Keratinocyte (primary cell): Measurements from ENCODE around the gene ARID3B. TPM values are rescaled to one million over a fixed set of nuclear protein-coding genes. Genes with fewer than 3 reads are reported as not detected.

Source experiments
- DNase-seq: peaks from one replicate; pipeline ENCODE4 v3.0.0-alpha.2; 2011; ENCODE audit warnings: low read depth, missing footprints, low spot score
- FAIRE-seq: peaks from 2 replicates; lab custom pipeline; 2011; peaks lifted over from hg19 to GRCh38; lab: Jason Lieb, UNC
- H2AFZ ChIP-seq: 2 replicates; pipeline ENCODE4 v1.6.0; 2012; ENCODE audit warnings: low read length, control low read depth, inconsistent platforms; ENCODE audit not compliant: control insufficient read depth
- H3K27ac ChIP-seq: 2 replicates; pipeline ENCODE4 v1.5.1; 2011; ENCODE audit warnings: low read length; ENCODE audit not compliant: control insufficient read depth, insufficient read depth
- H3K27me3 ChIP-seq: 3 replicates; pipeline ENCODE4 v1.6.0; 2011; ENCODE audit warnings: low read length; ENCODE audit not compliant: control insufficient read depth, insufficient read depth; ENCODE audit errors: extremely low read depth
- H3K36me3 ChIP-seq, 2 experiments: 2 replicates in 1 of 2; 3 replicates in 1 of 2; pipeline ENCODE4 v1.5.1; 2011; ENCODE audit warnings: low read length in 2 of 2, mild to moderate bottlenecking in 1 of 2; ENCODE audit not compliant: control insufficient read depth in 2 of 2, insufficient read depth in 2 of 2; ENCODE audit errors: extremely low read depth in 1 of 2
- H3K4me1 ChIP-seq: 3 replicates; pipeline ENCODE4 v1.5.1; 2011; ENCODE audit warnings: low read length; ENCODE audit not compliant: control insufficient read depth, insufficient read depth; ENCODE audit errors: extremely low read depth
- H3K4me2 ChIP-seq: 3 replicates; pipeline ENCODE4 v1.6.0; 2011; ENCODE audit warnings: low read depth, low read length; ENCODE audit not compliant: control insufficient read depth, insufficient read depth; ENCODE audit errors: extremely low read depth
- H3K4me3 ChIP-seq, 3 experiments: fragments of 200-600 bp in 1 of 3; sonication (generic) in 1 of 3; 2 replicates in 2 of 3; 3 replicates in 1 of 3; pipeline ENCODE4 v1.5.1; 2011 to 2016; ENCODE audit warnings: low read length in 3 of 3, mild to moderate bottlenecking in 3 of 3, control low read depth in 2 of 3, inconsistent platforms in 1 of 3, low read depth in 1 of 3, mixed read lengths in 1 of 3, mixed run types in 1 of 3, moderate library complexity in 1 of 3; ENCODE audit not compliant: control insufficient read depth in 2 of 3, insufficient read depth in 2 of 3; ENCODE audit errors: extremely low read depth in 1 of 3
- H3K79me2 ChIP-seq: 2 replicates; pipeline ENCODE4 v1.6.0; 2012; ENCODE audit warnings: low read length; ENCODE audit not compliant: control insufficient read depth, insufficient read depth
- H3K9ac ChIP-seq: 3 replicates; pipeline ENCODE4 v1.6.0; 2011; ENCODE audit warnings: low read length; ENCODE audit not compliant: control insufficient read depth, insufficient read depth; ENCODE audit errors: extremely low read depth
- H3K9me1 ChIP-seq: 3 replicates; pipeline ENCODE4 v1.6.0; 2011; ENCODE audit warnings: low read length; ENCODE audit not compliant: control insufficient read depth, insufficient read depth; ENCODE audit errors: extremely low read depth
- H3K9me3 ChIP-seq: 2 replicates; pipeline ENCODE4 v1.5.1; 2012; ENCODE audit warnings: low read depth, low read length; ENCODE audit not compliant: control insufficient read depth
- H4K20me1 ChIP-seq: 3 replicates; pipeline ENCODE4 v1.6.0; 2011; ENCODE audit warnings: low read length; ENCODE audit not compliant: control insufficient read depth, insufficient read depth; ENCODE audit errors: extremely low read depth
- CTCF ChIP-seq, 3 experiments: IDR thresholded peaks in 1 of 3; conservative IDR thresholded peaks in 1 of 3; optimal IDR thresholded peaks in 1 of 3; 2 replicates in 2 of 3; 3 replicates in 1 of 3; pipeline versions ENCODE3 to v1.5.1; 2011; ENCODE audit warnings: low read length in 3 of 3, mild to moderate bottlenecking in 3 of 3, moderate library complexity in 2 of 3, control low read depth in 1 of 3, inconsistent platforms in 1 of 3; ENCODE audit not compliant: insufficient read depth in 2 of 3; ENCODE audit errors: extremely low read depth in 1 of 3
- EZH2 ChIP-seq: IDR thresholded peaks from one replicate; pipeline ENCODE4 v1.6.1; 2012; ENCODE audit warnings: inconsistent platforms, mild to moderate bottlenecking, low read length, moderate library complexity
- dilution Hi-C: fragments of 300-500 bp; cut with MboI; formaldehyde crosslinking; loops from one replicate; pipeline ENCODE4 v1.7.0; 2020; ENCODE audit warnings: low sequenced_read_pairs; ENCODE audit not compliant: extremely low pct_ligation_motif_present
- polyA plus RNA-seq, 5 experiments: library from polyadenylated mRNA; depleted of rRNA in 3 of 5; stranded (reverse) in 3 of 5; stranded (forward) in 1 of 5; unstranded in 1 of 5; fragments of >200 nt; gene quantifications; 1 replicate in 1 of 5; 2 replicates in 3 of 5; 3 replicates in 1 of 5; pipeline versions ENCODE4 v1.2.1 to v1.2.3, GENCODE V29; 2011 to 2012; ENCODE audit warnings: missing spikeins in 2 of 5, low read depth in 1 of 5, low replicate concordance in 1 of 5

Gene ARID3B
- polyA plus RNA-seq, 1 donor (not counting 4 experiments of a cell fraction or from before 2014, with no cell fraction given): 3.6 TPM

DNA sequence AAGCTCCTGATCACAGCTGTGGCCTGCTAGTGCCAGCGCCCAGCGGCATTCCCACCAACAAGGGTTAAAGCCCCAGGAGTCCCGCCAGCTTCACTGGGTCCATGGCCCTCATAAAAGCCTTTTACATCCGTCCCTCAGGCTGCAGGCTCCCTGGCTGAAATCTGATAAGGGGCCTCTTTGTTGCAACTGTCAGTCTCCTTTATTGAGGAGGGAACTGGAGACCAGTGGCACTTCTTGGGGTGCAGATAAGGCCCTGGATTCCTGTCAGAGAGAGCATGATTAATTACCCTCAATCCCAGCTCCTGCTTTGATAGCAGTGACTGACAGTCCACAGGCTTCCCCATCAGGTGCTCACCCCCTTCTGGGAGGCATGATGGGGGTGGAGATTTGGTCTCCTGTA, 43.8 kb downstream of the ARID3B start:
- TF ChIP-seq EZH2 (no peak), CTCF (optimal IDR thresholded peaks at IDR 0.05 in 1 of 3, IDR thresholded peaks at IDR 0.05 in 1 of 3, conservative IDR thresholded peaks at IDR 0.05 in 1 of 3; ENCODE audit: extremely low read depth in 1 of 3, insufficient read depth in 2 of 3, low read length in 3 of 3) (no peak)
- no peaks in the 10 kb centered on the region for H3K79me2 ChIP-seq
- H3K9me3 ChIP-seq: no peaks in the 10 kb centered on the region
- no peak overlapping the region for H3K9ac ChIP-seq
- DNase-seq (no peak), FAIRE-seq (no peak)
- H3K36me3 ChIP-seq: peaks cover 5 to 7% of the 10 kb centered on the region in 2 experiments
- peaks cover 4% of the 10 kb centered on the region for H4K20me1 ChIP-seq
- H3K4me3 ChIP-seq: no peak overlapping the region
- H3K4me1 ChIP-seq: peaks cover 26% of the 10 kb centered on the region
- H3K4me2 ChIP-seq: no peak overlapping the region
- H3K27me3 ChIP-seq: no peaks in the 10 kb centered on the region
- no peaks in the 10 kb centered on the region for H3K9me1 ChIP-seq
- H3K27ac ChIP-seq: no peak overlapping the region
- no peak overlapping the region for H2AFZ ChIP-seq
- dilution Hi-C loops: no loop called here

GRCh38 chr15:74585191-74585590, 44.2 kb downstream of the ARID3B start:
- Histone ChIP-seq H3K4me1 (peaks cover 28% of the 10 kb centered on the region), H3K9me3 (no peaks in the 10 kb centered on the region), H2AFZ (no peak overlapping the region), H3K27me3 (no peaks in the 10 kb centered on the region), H3K36me3 (peaks cover 7 to 8% of the 10 kb centered on the region in 2 experiments), H3K4me3 (no peak overlapping the region), H3K9ac (no peak overlapping the region), H3K9me1 (no peaks in the 10 kb centered on the region), H4K20me1 (peaks cover 4% of the 10 kb centered on the region), H3K4me2 (no peak overlapping the region), H3K79me2 (no peaks in the 10 kb centered on the region), H3K27ac (no peak overlapping the region)
- dilution Hi-C loops: no loop called here
- TF ChIP-seq CTCF (optimal IDR thresholded peaks at IDR 0.05 in 1 of 3, IDR thresholded peaks at IDR 0.05 in 1 of 3, conservative IDR thresholded peaks at IDR 0.05 in 1 of 3; ENCODE audit: extremely low read depth in 1 of 3, insufficient read depth in 2 of 3, low read length in 3 of 3): no peak
- TF ChIP-seq EZH2: no peak
- FAIRE-seq (no peak), DNase-seq (no peak)
